UCSD-AML1 (cell line): Measurements from ENCODE around the gene KICS2.

ENCODE experiments used
- DNase-seq: peaks from one replicate; lab custom pipeline; 2025; ENCODE audit not compliant: unreplicated experiment; lab: John Stamatoyannopoulos, UW

The KICS2 gene

GRCh38 chr12:64222009-64222765 lies at the start of gene KICS2:
Gene KICS2 (minus strand): TSS chr12:64222296. CDS start chr12:64222237, 59 bp downstream.
- DNase-seq = peak; percentile 91

DNA sequence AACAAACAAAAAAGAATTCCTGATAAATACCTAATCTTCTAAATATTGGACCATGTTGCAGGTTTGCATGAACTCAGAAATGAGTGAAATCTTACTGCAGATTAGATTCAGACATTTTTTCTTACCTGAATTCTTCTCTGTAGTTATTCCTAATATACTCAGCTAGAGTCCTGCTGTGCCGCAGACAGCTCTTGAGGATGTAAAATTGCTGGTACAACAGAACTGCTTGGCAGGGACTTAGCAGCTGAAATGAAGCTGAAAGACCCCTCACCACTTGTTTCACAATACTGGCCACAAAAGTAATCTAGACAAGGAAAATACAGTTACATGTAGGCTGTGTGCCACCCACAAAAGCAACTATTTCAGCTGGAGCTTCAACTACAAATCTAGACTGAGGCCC lies 48.3 kb upstream of the KICS2 start:
- DNase-seq = no peak

- DNase-seq = no peak
Observed at GRCh38 chr12:64269161-64269560, 47.1 kb upstream of the KICS2 start.

- DNase-seq = no peak
Observed at GRCh38 chr12:64268409-64268808, 46.3 kb upstream of the KICS2 start.

- DNase-seq = no peak
Observed at GRCh38 chr12:64265839-64266238, 43.7 kb upstream of the KICS2 start.

DNA sequence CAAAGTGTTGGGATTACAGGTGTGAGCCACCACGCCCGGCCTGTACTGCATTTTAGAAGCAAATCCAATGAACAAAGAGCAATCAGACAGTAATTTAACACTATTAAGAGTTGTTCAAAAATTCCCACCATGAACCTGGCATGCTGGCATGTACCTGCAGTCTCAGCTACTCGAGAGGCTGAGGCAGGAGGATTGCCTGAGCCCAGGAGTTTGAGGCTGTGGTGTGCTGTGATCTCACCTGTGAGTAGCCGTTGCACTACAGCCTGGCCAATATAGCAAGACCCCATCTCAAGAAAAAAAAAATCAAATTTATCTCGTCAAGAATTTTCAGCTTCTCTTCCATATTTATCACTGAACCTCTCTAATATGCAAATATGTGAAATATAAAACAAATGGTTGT lies 39.7 kb upstream of the KICS2 start:
- DNase-seq = no peak

DNA sequence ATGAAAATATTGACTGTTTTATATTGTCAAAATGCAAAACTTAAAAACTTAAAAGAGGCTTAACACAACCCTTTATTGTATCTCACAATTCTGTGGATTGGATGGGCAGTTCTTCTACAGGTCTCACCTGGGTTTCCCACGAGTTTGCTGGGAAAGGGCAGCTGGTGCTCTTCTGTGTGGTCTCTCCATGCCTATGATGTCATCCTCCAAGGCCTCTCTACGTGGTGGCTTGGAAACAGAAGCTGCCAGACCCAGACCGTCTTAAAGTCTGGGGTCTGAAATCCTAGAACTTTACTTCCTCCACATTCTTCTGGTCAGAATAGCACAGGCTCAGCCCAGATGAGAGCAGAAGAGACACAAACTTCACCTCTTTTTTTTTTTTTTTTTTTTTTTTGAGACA lies 36.5 kb upstream of the KICS2 start:
- DNase-seq = no peak

- DNase-seq = no peak
Observed at GRCh38 chr12:64256166-64256800, 34.2 kb upstream of the KICS2 start.

GRCh38 chr12:64255249-64255648 lies 33.2 kb upstream of the KICS2 start:
- DNase-seq = no peak

DNA sequence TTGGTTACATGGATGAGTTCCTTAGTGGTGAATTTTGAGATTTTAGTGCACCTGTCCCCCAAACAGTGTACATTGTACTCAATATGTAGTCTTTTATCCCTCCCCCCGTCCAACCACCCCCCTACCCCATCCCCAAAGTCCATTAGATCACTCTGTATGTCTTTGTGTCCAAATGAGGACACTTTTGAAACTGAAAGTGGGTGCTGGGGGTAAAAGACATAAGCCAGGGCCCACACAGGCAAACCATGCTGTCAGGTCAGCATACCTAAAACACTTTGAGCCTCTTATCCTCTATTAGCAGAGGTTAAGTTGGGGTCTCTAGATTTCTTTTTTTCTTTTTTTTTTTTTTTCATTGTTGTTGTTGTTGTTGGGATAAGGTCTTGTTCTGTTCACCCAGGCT lies 31.3 kb upstream of the KICS2 start:
- no peak for DNase-seq

- no peak for DNase-seq
Observed at GRCh38 chr12:64252681-64253080, 30.6 kb upstream of the KICS2 start.

DNA sequence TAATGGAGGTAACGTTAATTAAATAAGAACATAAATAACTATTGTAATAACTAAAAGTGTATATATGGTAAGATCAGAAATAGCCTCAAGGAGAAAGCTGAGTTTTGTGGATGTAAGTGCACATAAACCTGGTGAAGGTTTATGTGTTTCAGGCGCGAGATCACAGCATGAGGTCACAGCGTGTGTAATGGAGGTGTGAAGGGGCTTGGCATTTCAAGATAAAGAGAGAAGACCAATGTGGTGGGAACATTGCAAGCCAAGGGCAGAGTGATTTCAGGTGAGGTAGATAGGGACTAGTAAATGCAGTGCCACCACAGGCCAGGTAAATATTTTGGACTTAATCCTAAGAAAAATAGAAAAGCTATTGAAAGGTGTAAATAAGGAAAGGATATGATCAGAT lies 21.7 kb upstream of the KICS2 start:
- no peak for DNase-seq

DNA sequence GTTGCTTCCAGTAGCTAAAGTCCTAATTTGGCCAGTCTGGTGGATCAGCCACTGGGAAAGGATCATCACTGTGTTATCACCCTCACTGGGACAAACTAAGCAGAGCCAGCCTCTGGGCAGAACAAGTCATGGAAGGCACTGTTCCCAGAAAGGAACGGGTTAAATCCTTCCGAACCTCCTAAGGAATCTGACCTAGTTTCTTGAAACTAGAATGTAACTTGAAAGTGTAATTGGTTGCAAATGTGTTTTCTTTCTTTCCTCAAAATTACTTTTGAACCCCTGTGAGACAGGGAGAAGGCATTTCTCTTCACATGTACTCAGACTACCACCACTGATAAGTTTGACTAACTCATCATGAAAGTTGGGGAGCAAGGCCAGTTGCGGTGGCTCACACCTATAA lies 18.7 kb upstream of the KICS2 start:
- no peak for DNase-seq

GRCh38 chr12:64237382-64237781 lies 15.3 kb upstream of the KICS2 start:
- no peak for DNase-seq

GRCh38 chr12:64236549-64236948 lies 14.5 kb upstream of the KICS2 start:
- DNase-seq = no peak

- DNase-seq = no peak
Observed at GRCh38 chr12:64232196-64232595, 10.1 kb upstream of the KICS2 start.

DNA sequence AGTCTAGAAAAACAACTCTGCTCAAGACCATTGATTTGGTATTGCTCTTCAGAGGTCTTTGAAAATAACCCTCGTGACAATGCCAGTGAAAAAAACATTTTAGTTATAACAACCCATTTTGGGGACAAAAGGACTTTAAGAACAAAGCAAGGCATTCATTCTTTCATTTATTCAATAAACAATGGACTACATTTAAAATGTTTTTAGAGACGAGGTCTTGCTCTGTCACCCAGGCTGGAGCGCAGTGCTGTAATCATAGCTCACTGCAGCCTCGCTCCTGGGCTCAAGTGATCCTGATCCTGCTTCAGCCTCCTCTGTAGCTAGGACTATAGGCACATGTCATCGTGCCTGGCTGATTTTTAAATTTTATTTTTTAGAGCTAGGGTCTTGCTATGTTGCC lies 7.7 kb upstream of the KICS2 start:
- DNase-seq = no peak

GRCh38 chr12:64229240-64229639 lies 7.1 kb upstream of the KICS2 start:
- no peak for DNase-seq

GRCh38 chr12:64225626-64226025 lies 3.5 kb upstream of the KICS2 start:
- DNase-seq = no peak

- DNase-seq = peak; percentile 78
Observed at GRCh38 chr12:64221651-64222008, 466 bp downstream of the KICS2 start.

- no peak for DNase-seq
Observed at GRCh38 chr12:64220046-64220445, 2.0 kb downstream of the KICS2 start.

DNA sequence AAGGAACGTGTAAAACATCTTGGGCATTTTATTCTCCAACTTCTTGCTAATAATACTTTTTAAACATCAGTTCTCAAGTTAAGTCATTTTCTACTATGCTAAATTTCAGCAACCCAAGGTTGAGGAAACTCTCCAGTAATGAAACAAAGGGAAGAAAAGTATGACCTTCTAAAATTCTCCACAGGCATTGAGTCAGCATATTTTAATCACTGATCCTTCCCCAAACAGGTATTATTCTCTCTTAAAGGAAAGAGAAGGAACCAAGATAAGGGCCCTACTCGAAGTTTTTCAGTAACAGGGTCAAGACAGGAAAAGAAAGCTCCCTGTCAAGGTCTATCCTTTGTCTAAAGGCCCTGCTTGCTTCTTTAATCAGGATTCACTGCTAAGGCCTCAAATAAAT lies 3.0 kb downstream of the KICS2 start:
- DNase-seq = no peak

DNA sequence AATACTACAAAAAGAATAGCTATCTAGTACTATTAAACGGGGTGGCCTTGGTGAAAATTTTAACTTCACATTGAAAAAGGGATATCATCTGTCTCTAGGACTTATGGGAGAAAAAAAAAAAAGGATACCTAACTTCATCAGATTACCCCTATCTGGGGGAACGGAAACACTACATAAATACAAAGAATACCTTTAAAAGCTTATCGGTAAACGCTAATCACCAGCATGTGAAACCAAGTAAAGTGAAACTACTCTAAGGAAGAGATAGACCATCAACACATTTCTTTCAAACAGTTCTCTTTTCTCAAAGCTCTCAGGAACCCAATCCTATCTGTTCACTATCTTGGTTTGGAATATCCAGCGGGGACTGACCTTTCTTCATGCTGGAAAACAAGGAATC lies 3.5 kb downstream of the KICS2 start:
- no peak for DNase-seq
